IMR-90 (cell line): ENCODE measurements around the gene SPATS2L. TPM values are rescaled to one million over a fixed set of nuclear protein-coding genes. Genes with fewer than 3 reads are reported as not detected.

Source experiments
- ATAC-seq: fragments of 200-7000 bp; cut with Tn5 transposase; 2 replicates; pipeline ENCODE4 v1.9.1; 2020; ENCODE audit warnings: low read depth, mild to moderate bottlenecking, moderate library complexity
- BruUV-seq: library from RNA; stranded (reverse); fragments of 400-500 nt; replicated peaks from 2 replicates; lab custom pipeline; 2021; lab: Mats Ljungman, UMichigan
- CTCF ChIA-PET: fragments of 300-600 bp; formaldehyde crosslinking; extraction: SDS; loops from one replicate; lab custom pipeline; 2021; ENCODE audit warnings: antibody characterized with exemption; lab: Yijun Ruan, JAX
- POLR2A ChIA-PET: fragments of 300-600 bp; sonication (Branson Sonifier 250); formaldehyde crosslinking; loops from one replicate; lab custom pipeline; 2022; ENCODE audit warnings: antibody characterized with exemption; ENCODE audit not compliant: unreplicated experiment; lab: Charles Lee
- DNase-seq: peaks from one replicate; pipeline ENCODE4 v3.0.0; 2013
- H2AFZ ChIP-seq: replicated peaks from 2 replicates; pipeline ENCODE3; 2013; ENCODE audit warnings: low read length, mild to moderate bottlenecking; ENCODE audit not compliant: poor library complexity
- H2AK5ac ChIP-seq: 2 replicates; pipeline ENCODE4 v1.6.1; 2013; ENCODE audit warnings: low read depth, low read length, inconsistent platforms
- H2AK9ac ChIP-seq: replicated peaks from 2 replicates; pipeline ENCODE3; 2013; ENCODE audit warnings: mild to moderate bottlenecking, low read depth, low read length, moderate library complexity; ENCODE audit not compliant: poor library complexity
- H2BK120ac ChIP-seq: 2 replicates; pipeline ENCODE4 v1.6.1; 2013; ENCODE audit warnings: low read depth, low read length, inconsistent platforms
- H2BK15ac ChIP-seq: 3 replicates; pipeline ENCODE4 v1.6.1; 2013; ENCODE audit warnings: low read depth, low read length, inconsistent platforms
- H2BK20ac ChIP-seq: 2 replicates; pipeline ENCODE4 v1.6.1; 2013; ENCODE audit warnings: low read depth, mild to moderate bottlenecking, inconsistent platforms, low read length, moderate library complexity
- H2BK5ac ChIP-seq: 2 replicates; pipeline ENCODE4 v1.6.1; 2013; ENCODE audit warnings: mild to moderate bottlenecking, low read depth, low read length, inconsistent platforms; ENCODE audit not compliant: poor library complexity, severe bottlenecking
- H3K14ac ChIP-seq: replicated peaks from 2 replicates; pipeline ENCODE4 v1.6.1; 2013; ENCODE audit warnings: low read depth, low read length, inconsistent platforms
- H3K18ac ChIP-seq: 2 replicates; pipeline ENCODE4 v1.6.1; 2013; ENCODE audit warnings: low read depth, low read length, control low read depth
- H3K23ac ChIP-seq: 2 replicates; pipeline ENCODE4 v1.6.1; 2013; ENCODE audit warnings: low read depth, low read length, inconsistent platforms
- H3K27ac ChIP-seq: 2 replicates; pipeline ENCODE4 v1.5.1; 2013; ENCODE audit warnings: mild to moderate bottlenecking, control low read depth, low read length; ENCODE audit not compliant: insufficient read depth
- H3K27me3 ChIP-seq: 2 replicates; pipeline ENCODE4 v1.6.1; 2013; ENCODE audit warnings: low read length; ENCODE audit not compliant: control insufficient read depth, insufficient read depth
- H3K36me3 ChIP-seq: 2 replicates; pipeline ENCODE4 v1.6.1; 2013; ENCODE audit warnings: low read length, mixed read lengths; ENCODE audit not compliant: control insufficient read depth, insufficient read depth
- H3K4ac ChIP-seq: 2 replicates; pipeline ENCODE4 v1.6.1; 2013; ENCODE audit warnings: low read depth, low read length, inconsistent platforms
- H3K4me1 ChIP-seq: 2 replicates; pipeline ENCODE4 v1.6.1; 2013; ENCODE audit warnings: low read length, mixed read lengths; ENCODE audit not compliant: control insufficient read depth, insufficient read depth
- H3K4me2 ChIP-seq: 2 replicates; pipeline ENCODE4 v1.6.1; 2013; ENCODE audit warnings: low read depth, mild to moderate bottlenecking, control low read depth, low read length, moderate library complexity
- H3K4me3 ChIP-seq: 2 replicates; pipeline ENCODE4 v1.5.1; 2013; ENCODE audit warnings: low read depth, mild to moderate bottlenecking, control low read depth, low read length, moderate library complexity; ENCODE audit not compliant: insufficient read depth
- H3K56ac ChIP-seq: 2 replicates; pipeline ENCODE4 v1.6.1; 2013; ENCODE audit warnings: low read length, inconsistent platforms; ENCODE audit not compliant: insufficient read depth; ENCODE audit errors: extremely low read depth
- H3K79me1 ChIP-seq, 2 experiments: 2 replicates each; pipeline ENCODE4 v1.6.1; 2013; ENCODE audit warnings: low read length in 2 of 2, inconsistent platforms in 1 of 2, low read depth in 1 of 2
- H3K9ac ChIP-seq: 2 replicates; pipeline ENCODE4 v1.6.1; 2013; ENCODE audit warnings: low read depth, low read length, control low read depth
- H3K9me1 ChIP-seq: 2 replicates; pipeline ENCODE4 v1.6.1; 2013; ENCODE audit warnings: low read length, inconsistent platforms; ENCODE audit not compliant: insufficient read depth
- H3K9me3 ChIP-seq: 2 replicates; pipeline ENCODE4 v1.6.1; 2013; ENCODE audit warnings: low read length; ENCODE audit not compliant: control insufficient read depth, insufficient read depth
- H4K20me1 ChIP-seq: 2 replicates; pipeline ENCODE4 v1.6.1; 2013; ENCODE audit warnings: low read length, inconsistent platforms; ENCODE audit not compliant: insufficient read depth
- H4K5ac ChIP-seq: 2 replicates; pipeline ENCODE4 v1.6.1; 2013; ENCODE audit warnings: mild to moderate bottlenecking, low read depth, low read length, control low read depth
- H4K8ac ChIP-seq, 2 experiments: 2 replicates each; pipeline ENCODE4 v1.6.1; 2013; ENCODE audit warnings: low read depth in 2 of 2, low read length in 2 of 2, control low read depth in 1 of 2, inconsistent platforms in 1 of 2
- H4K91ac ChIP-seq: 2 replicates; pipeline ENCODE4 v1.6.1; 2013; ENCODE audit warnings: low read depth, low read length, inconsistent platforms; ENCODE audit not compliant: insufficient read depth
- CEBPB ChIP-seq: IDR thresholded peaks from 2 replicates; pipeline ENCODE4 v1.6.1; 2012; ENCODE audit warnings: low read depth, low read length, improper control_type of control experiment
- FOS ChIP-seq: fragments of 150-350 bp; IDR thresholded peaks from 2 replicates; pipeline ENCODE4 v1.6.1; 2016; ENCODE audit warnings: low read depth, low read length
- MXI1 ChIP-seq: IDR thresholded peaks from 2 replicates; pipeline ENCODE4 v1.6.1; 2012; ENCODE audit warnings: low read depth, mild to moderate bottlenecking, low read length, moderate library complexity, borderline replicate concordance
- NFE2L2 ChIP-seq: fragments of 150-350 bp; IDR thresholded peaks from 2 replicates; pipeline ENCODE4 v1.6.1; 2016; ENCODE audit warnings: low read depth, mild to moderate bottlenecking, low read length
- POLR2A ChIP-seq: IDR thresholded peaks from 2 replicates; pipeline ENCODE4 v1.6.1; 2012; ENCODE audit warnings: mild to moderate bottlenecking, low read depth, low read length
- RAD21 ChIP-seq: IDR thresholded peaks from 2 replicates; pipeline ENCODE4 v1.6.1; 2012; ENCODE audit warnings: low read length, improper control_type of control experiment
- SMC3 ChIP-seq: fragments of 150-350 bp; IDR thresholded peaks from 2 replicates; pipeline ENCODE4 v1.6.1; 2016; ENCODE audit warnings: low read depth, mild to moderate bottlenecking, antibody characterized with exemption, low read length, moderate library complexity
- WGBS, 2 experiments: methylation state at CpG; one replicate each; pipeline versions ENCODE4 v1.1.5 to v1.1.7; 2013; ENCODE audit warnings: missing lambda C conversion rate in 2 of 2; ENCODE audit not compliant: insufficient read length in 1 of 2; ENCODE audit errors: extremely low coverage in 2 of 2; 5-methylcytosine and 5-hydroxymethylcytosine counted together
- dilution Hi-C: fragments of 300-500 bp; cut with HindIII; formaldehyde crosslinking; loops from one replicate; pipeline ENCODE4 v1.14.3; 2018; ENCODE audit warnings: low sequenced_read_pairs; ENCODE audit not compliant: unreplicated experiment
- in situ Hi-C: fragments of 300-500 bp; cut with MboI; formaldehyde crosslinking; loops from 3 replicates; pipeline ENCODE4 v1.14.3; 2019; ENCODE audit warnings: low sequenced_read_pairs, inconsistent platforms, mixed read lengths
- intact Hi-C: fragments of 100-400 bp; cut with micrococcal nuclease; formaldehyde crosslinking; loops from 2 replicates; pipeline ENCODE4 v1.10.0; 2022
- polyA plus RNA-seq, 3 experiments: library from polyadenylated mRNA; depleted of rRNA; stranded (reverse); fragments of >200 nt; gene quantifications; 2 replicates each; pipeline ENCODE4 v1.2.3, GENCODE V29; 2012; ENCODE audit warnings: low replicate concordance in 1 of 3
- total RNA-seq: library from RNA; depleted of rRNA; stranded (reverse); fragments of >200 nt; gene quantifications from 2 replicates; pipeline ENCODE4 v1.2.3, GENCODE V29; 2012
- TF ChIP-seq, protein P1 (sequence below): fragments of 150-350 bp; IDR thresholded peaks from 2 replicates; pipeline ENCODE4 v1.6.1; 2017; ENCODE audit warnings: mild to moderate bottlenecking, antibody characterized with exemption, low read length, low read depth

Gene SPATS2L
- total and polyA plus RNA-seq, 2 of the 4 experiments (the other 2 are of a cell fraction), result 118 to 155 TPM

DNA sequence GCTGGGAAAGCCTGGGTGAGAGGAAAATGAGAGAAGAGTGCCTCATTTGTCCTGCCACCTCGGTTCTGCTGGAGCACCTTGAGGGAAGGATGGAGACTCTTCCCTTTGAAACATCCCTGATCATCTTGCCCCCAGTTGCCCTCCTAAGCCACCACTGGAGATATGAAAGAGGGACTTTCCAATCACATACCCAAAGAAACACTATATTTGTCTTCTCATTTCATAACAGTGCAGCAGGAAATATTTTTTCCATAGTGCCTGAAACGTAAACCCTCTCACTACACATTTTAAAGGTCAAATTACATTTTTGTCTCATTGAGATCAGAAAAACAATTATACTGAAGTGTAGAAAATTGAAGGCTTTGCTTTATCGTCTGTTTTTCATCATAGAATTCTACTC lies 140.1 kb downstream of the SPATS2L start:
- in situ Hi-C loops (no loop called here), intact Hi-C loops (no loop called here), dilution Hi-C loops (no loop called here)
- Histone ChIP-seq H4K20me1 (no peaks in the 10 kb centered on the region; the same call in 1 of the 2 replicates), H3K4me3 (no peak overlapping the region), H3K56ac (no peak overlapping the region), H4K8ac (no peak overlapping the region), H3K4me2 (peak overlapping the region; percentile 12; the same call in 1 of the 2 replicates), H3K23ac (no peak overlapping the region), H3K9me3 (no peaks in the 10 kb centered on the region), H3K18ac (peak overlapping the region; percentile 34; the same call in 1 of the 2 replicates), H2AFZ (no peak overlapping the region), H2BK5ac (peak overlapping the region; percentile 71), H3K4me1 (peaks cover 21% of the 10 kb centered on the region), H2BK15ac (no peak overlapping the region), H4K91ac (no peak overlapping the region), H3K79me1 (peaks cover 28 to 77% of the 10 kb centered on the region in 2 experiments), H3K36me3 (peaks cover 30% of the 10 kb centered on the region), H2AK5ac (peak overlapping the region; percentile 69), H3K14ac (0 out of 2 replicates have a peak overlapping the region, but pooled peaks have one; percentile 19), H3K9ac (no peak overlapping the region), H3K9me1 (peaks cover 9% of the 10 kb centered on the region), H3K27ac (peak overlapping the region; percentile 64; the same call in 1 of the 2 replicates), H2AK9ac (peak overlapping the region; percentile 10), H2BK120ac (no peak overlapping the region), H3K27me3 (no peaks in the 10 kb centered on the region), H2BK20ac (no peak overlapping the region), H3K4ac (no peak overlapping the region), H4K5ac (0 out of 2 replicates have a peak overlapping the region, but pooled peaks have one; percentile 15)
- WGBS, 2 experiments, result no CpG with 5 or more reads among the region's 3 CpGs
- DNase-seq (no peak), ATAC-seq (no peak)
- POLR2A ChIA-PET, result no interaction called here
- TF ChIP-seq POLR2A (no peak), MXI1 (no peak), SMC3 (no peak), RAD21 (no peak), NFE2L2 (no peak), CEBPB (no peak), FOS (no peak)
- TF ChIP-seq, protein P1, sequence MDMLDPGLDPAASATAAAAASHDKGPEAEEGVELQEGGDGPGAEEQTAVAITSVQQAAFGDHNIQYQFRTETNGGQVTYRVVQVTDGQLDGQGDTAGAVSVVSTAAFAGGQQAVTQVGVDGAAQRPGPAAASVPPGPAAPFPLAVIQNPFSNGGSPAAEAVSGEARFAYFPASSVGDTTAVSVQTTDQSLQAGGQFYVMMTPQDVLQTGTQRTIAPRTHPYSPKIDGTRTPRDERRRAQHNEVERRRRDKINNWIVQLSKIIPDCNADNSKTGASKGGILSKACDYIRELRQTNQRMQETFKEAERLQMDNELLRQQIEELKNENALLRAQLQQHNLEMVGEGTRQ, result no peak
- CTCF ChIA-PET, result interaction anchor here (1.5 kb wide), 1 partner anchor 10 kb away, joined by 3 read pairs; no protein-coding TSS in a partner anchor
- no TSS peak for BruUV-seq
